Activated CD4-positive, alpha-beta T cell treated with anti-CD3 and anti-CD28 coated beads, Interleukin-2, amount 10 ng/mL, durations not matched to agents 7 days and 5 days (primary cell): ENCODE data around the gene CD96. TPM values are rescaled to one million over a fixed set of nuclear protein-coding genes. Genes with fewer than 3 reads are reported as not detected.

Source experiments
- CTCF ChIA-PET: fragments of 350-600 bp; sonication (Branson Sonifier 250); formaldehyde crosslinking; loops from one replicate; lab custom pipeline; 2021; ENCODE audit warnings: antibody characterized with exemption; lab: Charles Lee
- POLR2A ChIA-PET: fragments of 350-600 bp; sonication (Branson Sonifier 250); formaldehyde crosslinking; loops from one replicate; lab custom pipeline; 2021; ENCODE audit warnings: antibody characterized with exemption; lab: Charles Lee
- DNase-seq: peaks from one replicate; pipeline ENCODE4 v3.0.0-alpha.2; 2020
- H3K27ac Mint-ChIP-seq: one replicate; pipeline ENCODE4 v1.8.0; 2021; ENCODE audit warnings: mild to moderate bottlenecking, moderate library complexity, mixed read lengths
- H3K27me3 Mint-ChIP-seq: one replicate; pipeline ENCODE4 v1.8.0; 2021; ENCODE audit warnings: mixed read lengths
- H3K36me3 Mint-ChIP-seq: one replicate; pipeline ENCODE4 v1.8.0; 2021; ENCODE audit warnings: low read depth, mixed read lengths
- H3K4me1 Mint-ChIP-seq: one replicate; pipeline ENCODE4 v1.8.0; 2021; ENCODE audit warnings: mixed read lengths
- H3K4me3 Mint-ChIP-seq: one replicate; pipeline ENCODE4 v1.8.0; 2021; ENCODE audit warnings: mild to moderate bottlenecking, moderate library complexity, mixed read lengths
- H3K9me3 Mint-ChIP-seq: one replicate; pipeline ENCODE4 v1.8.0; 2021; ENCODE audit warnings: mixed read lengths
- total RNA-seq, 2 experiments: library from RNA; stranded (reverse); gene quantifications; one replicate each; pipeline ENCODE4 v1.2.3, GENCODE V29; 2021

Gene CD96
- total RNA-seq, 2 experiments from 2014 or later, result 271 to 307 TPM

- Mint-ChIP-seq H3K9me3 (peaks cover 21% of the 10 kb centered on the region), H3K27me3 (no peaks in the 10 kb centered on the region), H3K4me1 (peaks cover 48% of the 10 kb centered on the region), H3K27ac (no peak overlapping the region), H3K36me3 (peaks cover 81% of the 10 kb centered on the region), H3K4me3 (no peak overlapping the region)
- CTCF ChIA-PET, result interaction anchor here (0.6 to 5.5 kb wide), 7 partner anchors 8 to 630 kb away, joined by 3 to 34 read pairs (median 4); no protein-coding TSS in a partner anchor
- DNase-seq, result no peak
- POLR2A ChIA-PET, result interaction anchor here (0.8 kb wide), 1 partner anchor 55 kb away, joined by 5 read pairs; no protein-coding TSS in a partner anchor
Measured at GRCh38 chr3:111601810-111602209, 59.8 kb downstream of the CD96 start.

GRCh38 chr3:111603679-111604078 is 61.7 kb downstream of the CD96 start:
- DNase-seq, result no peak
- Mint-ChIP-seq H3K4me1 (peaks cover 64% of the 10 kb centered on the region), H3K27me3 (no peaks in the 10 kb centered on the region), H3K36me3 (peaks cover 82% of the 10 kb centered on the region), H3K9me3 (peaks cover 28% of the 10 kb centered on the region), H3K4me3 (no peak overlapping the region), H3K27ac (peak overlapping the region; percentile 54)
- ChIA-PET CTCF (interaction anchor here (0.6 to 2.6 kb wide), 4 partner anchors 11 to 55 kb away, joined by 3 to 14 read pairs (median 4); no protein-coding TSS in a partner anchor), POLR2A (interaction anchor here (1.7 kb wide), 1 partner anchor 9 kb away, joined by 3 read pairs; the partner anchor contains the start of gene ZBED2)

GRCh38 chr3:111604119-111604518 is 62.1 kb downstream of the CD96 start:
- H3K27me3 Mint-ChIP-seq, result no peaks in the 10 kb centered on the region
- DNase-seq, result no peak
- H3K4me1 Mint-ChIP-seq, result peaks cover 69% of the 10 kb centered on the region
- CTCF ChIA-PET, result interaction anchor here (1.0 to 2.6 kb wide), 2 partner anchors 11 to 12 kb away, joined by 5 to 14 read pairs; no protein-coding TSS in a partner anchor
- peak overlapping the region; percentile 54 for H3K27ac Mint-ChIP-seq
- H3K36me3 Mint-ChIP-seq, result peaks cover 86% of the 10 kb centered on the region
- H3K4me3 Mint-ChIP-seq, result no peak overlapping the region
- POLR2A ChIA-PET, result interaction anchor here (1.7 kb wide), 1 partner anchor 9 kb away, joined by 3 read pairs; the partner anchor contains the start of gene ZBED2
- peaks cover 28% of the 10 kb centered on the region for H3K9me3 Mint-ChIP-seq

GRCh38 chr3:111605018-111605417 is 63.0 kb downstream of the CD96 start:
- no peak for DNase-seq
- Mint-ChIP-seq H3K4me3 (no peak overlapping the region), H3K9me3 (peaks cover 28% of the 10 kb centered on the region), H3K27ac (peak overlapping the region; percentile 15), H3K27me3 (no peaks in the 10 kb centered on the region), H3K36me3 (peaks cover 86% of the 10 kb centered on the region), H3K4me1 (peaks cover 77% of the 10 kb centered on the region)
- POLR2A ChIA-PET, result interaction anchor here (1.7 kb wide), 1 partner anchor 10 kb away, joined by 3 read pairs; the partner anchor contains the start of gene ZBED2
- CTCF ChIA-PET, result interaction anchor here (1.1 kb wide), 1 partner anchor 9 kb away, joined by 3 read pairs; no protein-coding TSS in a partner anchor

GRCh38 chr3:111605493-111605892 is 63.5 kb downstream of the CD96 start:
- H3K36me3 Mint-ChIP-seq, result peaks cover 85% of the 10 kb centered on the region
- H3K27ac Mint-ChIP-seq, result no peak overlapping the region
- CTCF ChIA-PET, result interaction anchor here (1.1 kb wide), 1 partner anchor 8 kb away, joined by 3 read pairs; no protein-coding TSS in a partner anchor
- H3K4me3 Mint-ChIP-seq, result no peak overlapping the region
- peaks cover 81% of the 10 kb centered on the region for H3K4me1 Mint-ChIP-seq
- peaks cover 28% of the 10 kb centered on the region for H3K9me3 Mint-ChIP-seq
- no peak for DNase-seq
- POLR2A ChIA-PET, result no interaction called here
- no peaks in the 10 kb centered on the region for H3K27me3 Mint-ChIP-seq

GRCh38 chr3:111607240-111607920 is 65.4 kb downstream of the CD96 start:
- peaks cover 35% of the 10 kb centered on the region for H3K9me3 Mint-ChIP-seq
- H3K36me3 Mint-ChIP-seq, result peaks cover 92% of the 10 kb centered on the region
- no peak for DNase-seq
- ChIA-PET POLR2A (interaction anchor here (1.1 kb wide), 1 partner anchor 9 kb away, joined by 3 read pairs; no protein-coding TSS in a partner anchor), CTCF (interaction anchor here (0.9 to 2.8 kb wide), 4 partner anchors 9 to 368 kb away, joined by 3 to 14 read pairs (median 6); partner anchors contain the start of gene ZBED2)
- peaks cover 93% of the 10 kb centered on the region for H3K4me1 Mint-ChIP-seq
- H3K27ac Mint-ChIP-seq, result peak overlapping the region; percentile 51
- H3K4me3 Mint-ChIP-seq, result no peak overlapping the region
- H3K27me3 Mint-ChIP-seq, result no peaks in the 10 kb centered on the region

GRCh38 chr3:111608383-111608782 is 66.4 kb downstream of the CD96 start:
- H3K36me3 Mint-ChIP-seq, result peaks cover 92% of the 10 kb centered on the region
- no peaks in the 10 kb centered on the region for H3K27me3 Mint-ChIP-seq
- H3K4me1 Mint-ChIP-seq, result peaks cover 93% of the 10 kb centered on the region
- ChIA-PET CTCF (interaction anchor here (1.0 to 2.8 kb wide), 4 partner anchors 8 to 14 kb away, joined by 3 to 14 read pairs (median 4); partner anchors contain the start of gene ZBED2), POLR2A (no interaction called here)
- no peak for DNase-seq
- H3K9me3 Mint-ChIP-seq, result peaks cover 38% of the 10 kb centered on the region
- no peak overlapping the region for H3K4me3 Mint-ChIP-seq
- H3K27ac Mint-ChIP-seq, result peak overlapping the region; percentile 61

- peaks cover 92% of the 10 kb centered on the region for H3K36me3 Mint-ChIP-seq
- ChIA-PET POLR2A (interaction anchor here (0.9 kb wide), 1 partner anchor 10 kb away, joined by 4 read pairs; no protein-coding TSS in a partner anchor), CTCF (interaction anchor here (1.4 to 1.7 kb wide), 5 partner anchors 10 to 59 kb away, joined by 3 to 11 read pairs (median 5); partner anchors contain the start of gene ZBED2)
- H3K27ac Mint-ChIP-seq, result peak overlapping the region; percentile 90
- H3K4me1 Mint-ChIP-seq, result peaks cover 92% of the 10 kb centered on the region
- H3K27me3 Mint-ChIP-seq, result no peaks in the 10 kb centered on the region
- no peak overlapping the region for H3K4me3 Mint-ChIP-seq
- H3K9me3 Mint-ChIP-seq, result peaks cover 31% of the 10 kb centered on the region
- no peak for DNase-seq
Measured at GRCh38 chr3:111609700-111610099, 67.7 kb downstream of the CD96 start.

- CTCF ChIA-PET, result interaction anchor here (0.8 to 1.7 kb wide), 7 partner anchors 11 to 71 kb away, joined by 3 to 11 read pairs (median 5); partner anchors contain the start of gene ZBED2
- Mint-ChIP-seq H3K9me3 (peaks cover 32% of the 10 kb centered on the region), H3K36me3 (peaks cover 92% of the 10 kb centered on the region), H3K27me3 (no peaks in the 10 kb centered on the region), H3K4me1 (peaks cover 92% of the 10 kb centered on the region), H3K4me3 (peak overlapping the region; percentile 59), H3K27ac (peak overlapping the region; percentile 90)
- POLR2A ChIA-PET, result interaction anchor here (0.7 to 0.9 kb wide), 2 partner anchors 10 to 369 kb away, joined by 3 to 4 read pairs; partner anchors contain the start of gene ABHD10
- peak; percentile 83 for DNase-seq
Measured at GRCh38 chr3:111610189-111610588, 68.2 kb downstream of the CD96 start.

GRCh38 chr3:111610612-111611054 is 68.6 kb downstream of the CD96 start:
- Mint-ChIP-seq H3K4me3 (peak overlapping the region; percentile 59), H3K27ac (peak overlapping the region; percentile 90), H3K36me3 (peaks cover 92% of the 10 kb centered on the region), H3K27me3 (no peaks in the 10 kb centered on the region), H3K9me3 (peaks cover 29% of the 10 kb centered on the region), H3K4me1 (peaks cover 92% of the 10 kb centered on the region)
- CTCF ChIA-PET, result interaction anchor here (0.8 to 1.7 kb wide), 7 partner anchors 11 to 72 kb away, joined by 3 to 11 read pairs (median 5); partner anchors contain the start of gene ZBED2
- POLR2A ChIA-PET, result interaction anchor here (0.5 to 0.9 kb wide), 3 partner anchors 10 to 368 kb away, joined by 3 to 4 read pairs (median 3); partner anchors contain the start of gene ABHD10
- peak; percentile 16 for DNase-seq

GRCh38 chr3:111613294-111613693 is 71.3 kb downstream of the CD96 start:
- H3K4me3 Mint-ChIP-seq, result no peak overlapping the region
- ChIA-PET CTCF (interaction anchor here (0.8 to 2.6 kb wide), 5 partner anchors 8 to 54 kb away, joined by 3 to 6 read pairs (median 4); no protein-coding TSS in a partner anchor), POLR2A (no interaction called here)
- peaks cover 24% of the 10 kb centered on the region for H3K9me3 Mint-ChIP-seq
- DNase-seq, result no peak
- H3K4me1 Mint-ChIP-seq, result peaks cover 93% of the 10 kb centered on the region
- H3K27ac Mint-ChIP-seq, result peak overlapping the region; percentile 4
- no peaks in the 10 kb centered on the region for H3K27me3 Mint-ChIP-seq
- peaks cover 92% of the 10 kb centered on the region for H3K36me3 Mint-ChIP-seq

- H3K9me3 Mint-ChIP-seq, result peaks cover 22% of the 10 kb centered on the region
- H3K4me1 Mint-ChIP-seq, result peaks cover 76% of the 10 kb centered on the region
- CTCF ChIA-PET, result interaction anchor here (0.7 to 4.2 kb wide), 23 partner anchors 8 to 379 kb away, joined by 3 to 34 read pairs (median 4); partner anchors contain the start of gene ZBED2
- H3K27me3 Mint-ChIP-seq, result no peaks in the 10 kb centered on the region
- H3K4me3 Mint-ChIP-seq, result peak overlapping the region; percentile 3
- POLR2A ChIA-PET, result interaction anchor here (0.7 to 1.3 kb wide), 4 partner anchors 8 to 68 kb away, joined by 3 to 9 read pairs (median 4); partner anchors contain the start of gene ZBED2
- H3K36me3 Mint-ChIP-seq, result peaks cover 91% of the 10 kb centered on the region
- H3K27ac Mint-ChIP-seq, result peak overlapping the region; percentile 90
- DNase-seq, result no peak
Measured at GRCh38 chr3:111615880-111616279, 73.9 kb downstream of the CD96 start.
